A549 (cell line): ENCODE data around the gene RAB23. TPM values are rescaled to one million over a fixed set of nuclear protein-coding genes. Genes with fewer than 3 reads are reported as not detected.
A peak's percentile ranks its signal among the peaks of the same experiment; 100 is the strongest.

Experiments
- ATAC-seq, 2 experiments: fragments of 200-7000 bp in 1 of 2; fragments of >200 bp in 1 of 2; cut with Nextera tagmentation in 1 of 2; cut with Tn5 transposase in 1 of 2; 3 replicates each; pipeline versions ENCODE4 v1.8.0 to v1.9.1; 2018 to 2020; ENCODE audit warnings: mild to moderate bottlenecking in 1 of 2, moderate library complexity in 1 of 2
- CTCF ChIA-PET: fragments of 300-600 bp; sonication (Branson Sonifier 250); formaldehyde crosslinking; extraction: SDS; loops from one replicate; lab custom pipeline; 2021; ENCODE audit warnings: antibody characterized with exemption, inconsistent platforms; lab: Yijun Ruan, JAX
- POLR2A ChIA-PET: fragments of 350-600 bp; formaldehyde crosslinking; extraction: SDS; loops from one replicate; lab custom pipeline; 2021; ENCODE audit warnings: antibody characterized with exemption, inconsistent platforms; lab: Yijun Ruan, JAX
- DNase-seq, 2 experiments: peaks; one replicate each; pipeline versions ENCODE4 v3.0.0 to v3.0.0-alpha.2; 2011 to 2016; ENCODE audit warnings: low read depth in 1 of 2, low spot score in 1 of 2
- FAIRE-seq: peaks from 2 replicates; lab custom pipeline; 2011; peaks lifted over from hg19 to GRCh38; lab: Jason Lieb, UNC
- H3K27ac ChIP-seq, 2 experiments: fragments of >200 bp; sonication (Bioruptor Twin); formaldehyde crosslinking; 3 replicates each; pipeline ENCODE4 v1.5.1; 2016 to 2017
- H3K4me1 ChIP-seq: fragments of >200 bp; sonication (Bioruptor Twin); formaldehyde crosslinking; 3 replicates; pipeline ENCODE4 v1.6.1; 2016
- H3K4me2 ChIP-seq: fragments of >200 bp; sonication (Bioruptor Twin); formaldehyde crosslinking; 3 replicates; pipeline ENCODE4 v1.6.1; 2016
- H3K4me3 ChIP-seq: fragments of >200 bp; sonication (Bioruptor Twin); formaldehyde crosslinking; 3 replicates; pipeline ENCODE4 v1.5.1; 2016
- H3K9me3 ChIP-seq: fragments of >200 bp; sonication (Bioruptor Twin); formaldehyde crosslinking; 3 replicates; pipeline ENCODE4 v1.6.1; 2016
- BHLHE40 ChIP-seq: IDR thresholded peaks from 2 replicates; pipeline ENCODE4 v1.6.1; 2012; ENCODE audit warnings: low read depth, low read length, inconsistent platforms
- CEBPB ChIP-seq, 2 experiments: fragments of >200 bp in 1 of 2; sonication (Bioruptor Twin) in 1 of 2; formaldehyde crosslinking in 1 of 2; IDR thresholded peaks; 2 replicates each; pipeline ENCODE4 v1.6.1; 2012 to 2016
- CHD2 ChIP-seq: fragments of 150-350 bp; IDR thresholded peaks from 2 replicates; pipeline ENCODE4 v1.6.1; 2014; ENCODE audit warnings: low read length; ENCODE audit not compliant: partially characterized antibody
- CTCF ChIP-seq: fragments of >200 bp; sonication (Bioruptor Twin); formaldehyde crosslinking; IDR thresholded peaks from 3 replicates; pipeline ENCODE4 v1.5.1; 2016
- FOSB ChIP-seq: fragments of 250-450 bp; sonication (Bioruptor Pico); IDR thresholded peaks from 2 replicates; pipeline ENCODE4 v1.5.0; 2020; ENCODE audit warnings: mild to moderate bottlenecking, moderate library complexity
- FOSL2 ChIP-seq, 2 experiments: fragments of 450-650 bp in 1 of 2; fragments of >200 bp in 1 of 2; sonication (Bioruptor Twin) in 1 of 2; formaldehyde crosslinking; IDR thresholded peaks; 2 replicates each; pipeline versions ENCODE4 v1.5.0 to v1.6.1; 2016 to 2020; ENCODE audit warnings: mild to moderate bottlenecking in 1 of 2, moderate library complexity in 1 of 2
- HMGXB4 ChIP-seq: fragments of 250-450 bp; sonication (Bioruptor Pico); IDR thresholded peaks from 2 replicates; pipeline ENCODE4 v1.5.0; 2021; ENCODE audit warnings: mild to moderate bottlenecking, moderate library complexity, borderline replicate concordance
- HOXB13 ChIP-seq: fragments of 250-450 bp; sonication (Bioruptor Pico); IDR thresholded peaks from 2 replicates; pipeline ENCODE4 v1.5.0; 2020; ENCODE audit warnings: low read depth, mild to moderate bottlenecking, moderate library complexity
- KDM5A ChIP-seq: fragments of 200-600 bp; sonication (generic); IDR thresholded peaks from 2 replicates; pipeline ENCODE4 v1.6.1; 2016; ENCODE audit warnings: antibody characterized with exemption, mild to moderate bottlenecking
- MAFK ChIP-seq: fragments of 450-650 bp; IDR thresholded peaks from 2 replicates; pipeline ENCODE4 v1.6.1; 2014; ENCODE audit not compliant: partially characterized antibody
- POLR2A ChIP-seq: IDR thresholded peaks from 2 replicates; pipeline ENCODE4 v1.6.1; 2012; ENCODE audit warnings: mild to moderate bottlenecking, low read length
- RNF2 ChIP-seq: fragments of 200-600 bp; sonication (generic); IDR thresholded peaks from 2 replicates; pipeline ENCODE4 v1.6.1; 2016; ENCODE audit warnings: low read depth, mild to moderate bottlenecking, antibody characterized with exemption, moderate library complexity, borderline replicate concordance
- SREBF2 ChIP-seq: fragments of 450-650 bp; IDR thresholded peaks from 2 replicates; pipeline ENCODE4 v1.6.1; 2014; ENCODE audit warnings: mild to moderate bottlenecking, moderate library complexity
- USF2 ChIP-seq: fragments of 450-650 bp; IDR thresholded peaks from 2 replicates; pipeline ENCODE4 v1.6.1; 2014; ENCODE audit warnings: antibody characterized with exemption
- WGBS: methylation state at CpG from one replicate; pipeline ENCODE4 v1.1.6; 2017; ENCODE audit errors: missing lambda C conversion rate; 5-methylcytosine and 5-hydroxymethylcytosine counted together
- polyA plus RNA-seq, 4 experiments: library from polyadenylated mRNA; depleted of rRNA in 3 of 4; stranded (reverse); fragments of >200 nt; fragmentation: RNase III in 1 of 4; extraction: RNeasy Plus Mini Kit Qiagen cat#74134 plus additional on column Dnase treatment in 1 of 4; gene quantifications; 2 replicates in 3 of 4; 3 replicates in 1 of 4; pipeline ENCODE4 v1.2.3, GENCODE V29; 2011 to 2017
- TF ChIP-seq, protein P1 (sequence below): IDR thresholded peaks from 2 replicates; pipeline ENCODE4 v1.6.1; 2012
- TF ChIP-seq, protein P2 (sequence below): fragments of 200-600 bp; sonication (generic); IDR thresholded peaks from 2 replicates; pipeline ENCODE4 v1.6.1; 2016; ENCODE audit warnings: antibody characterized with exemption, mild to moderate bottlenecking, moderate library complexity

The RAB23 gene
- polyA plus RNA-seq, 2 of the 4 experiments (the other 2 are of a cell fraction), result 8.6 to 21.5 TPM

DNA sequence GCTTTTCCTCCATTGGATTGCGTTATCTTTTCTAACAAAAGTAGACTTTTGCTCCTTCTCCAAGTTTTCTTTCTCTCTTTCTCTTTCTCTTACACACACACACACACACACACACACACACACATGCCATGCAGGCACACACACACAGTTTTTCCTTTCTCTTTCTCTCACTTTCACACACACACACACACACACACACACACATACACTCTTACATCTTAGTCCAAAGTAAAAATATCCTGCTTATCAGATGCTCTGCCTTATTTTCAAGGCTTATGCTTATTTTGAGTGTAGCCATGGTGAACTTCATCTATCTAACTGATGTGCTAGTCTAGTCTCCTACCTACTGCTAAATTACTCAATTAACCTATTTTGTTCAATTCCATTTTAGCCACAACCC is 34.4 kb upstream of the RAB23 start:
- FAIRE-seq (no peak), DNase-seq (no peak), ATAC-seq (no peak)
- no peak overlapping the region for H3K4me3 ChIP-seq
- ChIA-PET CTCF (interaction anchor here (0.7 kb wide), 1 partner anchor 28 kb away, joined by 4 read pairs; no protein-coding TSS in a partner anchor), POLR2A (no interaction called here)
- peaks cover 11% of the 10 kb centered on the region; the same call in 1 of the 3 replicates for H3K4me1 ChIP-seq
- H3K4me2 ChIP-seq, result no peak overlapping the region
- 80% methylated on average over 1 of the region's 1 CpG for WGBS
- H3K9me3 ChIP-seq, result no peaks in the 10 kb centered on the region
- TF ChIP-seq HMGXB4 (CRISPR knock-in tag) (no peak), FOSB (CRISPR knock-in tag) (no peak), KDM5A (no peak), HOXB13 (CRISPR knock-in tag) (no peak), RNF2 (no peak), CEBPB (IDR thresholded peaks at IDR 0.05) (no peak), POLR2A (no peak), SREBF2 (no peak), CHD2 (no peak), FOSL2 (IDR thresholded peaks at IDR 0.05) (no peak), FOSL2 (CRISPR knock-in tag; IDR thresholded peaks at IDR 0.05) (no peak), CTCF (no peak), BHLHE40 (no peak), USF2 (no peak)
- TF ChIP-seq, protein P1, sequence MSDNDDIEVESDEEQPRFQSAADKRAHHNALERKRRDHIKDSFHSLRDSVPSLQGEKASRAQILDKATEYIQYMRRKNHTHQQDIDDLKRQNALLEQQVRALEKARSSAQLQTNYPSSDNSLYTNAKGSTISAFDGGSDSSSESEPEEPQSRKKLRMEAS, result no peak
- TF ChIP-seq, protein P2, sequence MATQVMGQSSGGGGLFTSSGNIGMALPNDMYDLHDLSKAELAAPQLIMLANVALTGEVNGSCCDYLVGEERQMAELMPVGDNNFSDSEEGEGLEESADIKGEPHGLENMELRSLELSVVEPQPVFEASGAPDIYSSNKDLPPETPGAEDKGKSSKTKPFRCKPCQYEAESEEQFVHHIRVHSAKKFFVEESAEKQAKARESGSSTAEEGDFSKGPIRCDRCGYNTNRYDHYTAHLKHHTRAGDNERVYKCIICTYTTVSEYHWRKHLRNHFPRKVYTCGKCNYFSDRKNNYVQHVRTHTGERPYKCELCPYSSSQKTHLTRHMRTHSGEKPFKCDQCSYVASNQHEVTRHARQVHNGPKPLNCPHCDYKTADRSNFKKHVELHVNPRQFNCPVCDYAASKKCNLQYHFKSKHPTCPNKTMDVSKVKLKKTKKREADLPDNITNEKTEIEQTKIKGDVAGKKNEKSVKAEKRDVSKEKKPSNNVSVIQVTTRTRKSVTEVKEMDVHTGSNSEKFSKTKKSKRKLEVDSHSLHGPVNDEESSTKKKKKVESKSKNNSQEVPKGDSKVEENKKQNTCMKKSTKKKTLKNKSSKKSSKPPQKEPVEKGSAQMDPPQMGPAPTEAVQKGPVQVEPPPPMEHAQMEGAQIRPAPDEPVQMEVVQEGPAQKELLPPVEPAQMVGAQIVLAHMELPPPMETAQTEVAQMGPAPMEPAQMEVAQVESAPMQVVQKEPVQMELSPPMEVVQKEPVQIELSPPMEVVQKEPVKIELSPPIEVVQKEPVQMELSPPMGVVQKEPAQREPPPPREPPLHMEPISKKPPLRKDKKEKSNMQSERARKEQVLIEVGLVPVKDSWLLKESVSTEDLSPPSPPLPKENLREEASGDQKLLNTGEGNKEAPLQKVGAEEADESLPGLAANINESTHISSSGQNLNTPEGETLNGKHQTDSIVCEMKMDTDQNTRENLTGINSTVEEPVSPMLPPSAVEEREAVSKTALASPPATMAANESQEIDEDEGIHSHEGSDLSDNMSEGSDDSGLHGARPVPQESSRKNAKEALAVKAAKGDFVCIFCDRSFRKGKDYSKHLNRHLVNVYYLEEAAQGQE, result no peak
- no peak overlapping the region for H3K27ac ChIP-seq

DNA sequence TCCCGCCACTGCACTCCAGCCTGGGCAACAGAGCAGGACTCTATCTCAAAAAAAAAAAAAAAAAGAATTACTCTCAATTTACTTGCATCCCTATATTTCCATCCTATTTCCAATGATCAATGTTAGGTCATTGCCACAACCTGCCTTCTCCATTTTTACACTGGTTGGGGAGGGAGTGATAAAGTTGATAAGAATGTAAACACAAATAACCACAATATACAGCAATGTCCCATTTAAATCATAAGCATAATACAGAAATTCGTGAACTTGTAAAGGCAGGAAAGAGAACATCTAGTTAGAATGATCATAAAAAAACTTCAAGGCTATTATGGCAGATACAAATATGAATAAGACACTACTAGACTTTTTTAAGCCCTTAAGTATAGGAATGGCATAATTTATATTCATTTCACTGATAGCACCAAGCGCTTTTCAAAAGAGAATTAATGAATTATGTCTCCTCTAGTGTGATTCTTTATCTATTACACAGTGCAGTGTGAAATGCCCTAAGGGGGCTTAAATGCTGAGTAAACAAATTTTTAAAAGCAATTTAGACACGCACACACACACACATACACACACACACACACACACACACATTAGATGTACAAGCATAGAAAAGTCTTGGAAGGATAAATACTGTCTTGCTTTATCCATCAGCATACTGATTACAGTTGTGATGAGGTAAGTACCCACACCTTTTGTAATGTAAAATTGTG is 33.5 kb upstream of the RAB23 start:
- TF ChIP-seq MAFK (peak; percentile 79), CEBPB (IDR thresholded peaks at IDR 0.05) (no peak)
- no peak overlapping the region for H3K27ac ChIP-seq
- DNase-seq, result no peak
- POLR2A ChIA-PET, result no interaction called here
- ATAC-seq, result no peak
- no peak overlapping the region for H3K4me3 ChIP-seq
- no peak overlapping the region for H3K4me2 ChIP-seq
- no peaks in the 10 kb centered on the region for H3K9me3 ChIP-seq
- H3K4me1 ChIP-seq, result peaks cover 11% of the 10 kb centered on the region; the same call in 1 of the 3 replicates
- no peak for FAIRE-seq
- 74% methylated on average over 4 of the region's 4 CpGs for WGBS
- CTCF ChIA-PET, result no interaction called here
